MCF 10A (cell line): Measurements from ENCODE around the gene PTN. TPM values are rescaled to one million over a fixed set of nuclear protein-coding genes. Genes with fewer than 3 reads are reported as not detected.
A peak's percentile ranks its signal among the peaks of the same experiment; 100 is the strongest.

Experiments used
- BruUV-seq: library from RNA; stranded (reverse); fragments of 400-500 nt; replicated peaks from 2 replicates; lab custom pipeline; 2021; lab: Mats Ljungman, UMichigan
- CTCF ChIA-PET: fragments of 300-600 bp; sonication (Branson Sonifier 250); formaldehyde crosslinking; extraction: SDS; loops from one replicate; lab custom pipeline; 2021; ENCODE audit warnings: antibody characterized with exemption, inconsistent platforms; lab: Yijun Ruan, JAX
- POLR2A ChIA-PET: fragments of 300-600, 350-650 bp; sonication (Branson Sonifier 250); formaldehyde crosslinking; extraction: SDS; loops from one replicate; lab custom pipeline; 2020; ENCODE audit warnings: antibody characterized with exemption, inconsistent platforms; lab: Yijun Ruan, JAX
- DNase-seq: peaks from one replicate; pipeline ENCODE4 v3.0.0-alpha.2; 2018; ENCODE audit not compliant: unreplicated experiment
- H3K27ac Mint-ChIP-seq: one replicate; pipeline ENCODE4 v1.8.0; 2022; ENCODE audit warnings: mild to moderate bottlenecking, low read depth, mixed read lengths; ENCODE audit not compliant: unreplicated experiment
- H3K27me3 Mint-ChIP-seq: one replicate; pipeline ENCODE4 v1.8.0; 2022; ENCODE audit warnings: mixed read lengths; ENCODE audit not compliant: insufficient read depth, unreplicated experiment
- H3K36me3 Mint-ChIP-seq: one replicate; pipeline ENCODE4 v1.8.0; 2022; ENCODE audit warnings: mild to moderate bottlenecking, moderate library complexity, mixed read lengths; ENCODE audit not compliant: insufficient read depth, unreplicated experiment
- H3K4me1 Mint-ChIP-seq: one replicate; pipeline ENCODE4 v1.8.0; 2022; ENCODE audit warnings: mixed read lengths; ENCODE audit not compliant: insufficient read depth, unreplicated experiment
- H3K4me3 Mint-ChIP-seq: one replicate; pipeline ENCODE4 v1.8.0; 2022; ENCODE audit warnings: mild to moderate bottlenecking, moderate library complexity, mixed read lengths; ENCODE audit not compliant: unreplicated experiment
- H3K9me3 Mint-ChIP-seq: one replicate; pipeline ENCODE4 v1.8.0; 2022; ENCODE audit warnings: mixed read lengths; ENCODE audit not compliant: unreplicated experiment
- intact Hi-C: fragments of 100-400 bp; cut with micrococcal nuclease; formaldehyde crosslinking; loops from 2 replicates; pipeline ENCODE4 v1.14.1; 2022
- total RNA-seq: library from RNA; stranded (reverse); gene quantifications from 2 replicates; pipeline ENCODE4 v1.2.3, GENCODE V29; 2022
- TF ChIP-seq, protein P1 (sequence below): fragments of 200-600 bp; IDR thresholded peaks from one replicate; pipeline ENCODE4 v1.8.0; 2022; ENCODE audit warnings: antibody characterized with exemption, mild to moderate bottlenecking; ENCODE audit not compliant: unreplicated experiment

Gene PTN
- total RNA-seq, 1 experiment from 2014 or later: 0.26 TPM

DNA sequence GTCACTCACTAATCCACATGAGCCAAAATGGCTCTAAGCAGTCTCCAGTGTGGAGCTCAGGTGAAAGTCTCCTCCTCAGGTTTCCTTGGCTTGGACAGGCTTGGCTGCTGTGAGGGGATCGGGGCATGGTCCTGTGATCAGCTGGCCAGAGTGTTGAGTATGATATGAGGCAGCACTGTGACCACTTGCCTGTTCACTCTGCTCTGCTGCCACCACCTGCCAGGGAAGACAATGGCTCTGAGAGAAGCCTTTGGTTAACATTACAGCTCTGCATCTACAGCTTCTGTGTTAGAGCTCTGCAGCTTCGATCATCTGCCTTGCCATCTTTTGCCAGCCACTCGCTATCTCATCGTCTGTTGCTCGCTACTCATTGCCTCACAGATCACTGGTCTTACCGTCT, 20.1 kb upstream of the PTN start:
- Mint-ChIP-seq H3K27ac (no peak overlapping the region), H3K4me3 (no peak overlapping the region), H3K27me3 (peaks cover 12% of the 10 kb centered on the region), H3K9me3 (peaks cover 31% of the 10 kb centered on the region), H3K4me1 (no peaks in the 10 kb centered on the region), H3K36me3 (no peaks in the 10 kb centered on the region)
- DNase-seq: no peak
- no TSS peak for BruUV-seq
- TF ChIP-seq, protein P1, sequence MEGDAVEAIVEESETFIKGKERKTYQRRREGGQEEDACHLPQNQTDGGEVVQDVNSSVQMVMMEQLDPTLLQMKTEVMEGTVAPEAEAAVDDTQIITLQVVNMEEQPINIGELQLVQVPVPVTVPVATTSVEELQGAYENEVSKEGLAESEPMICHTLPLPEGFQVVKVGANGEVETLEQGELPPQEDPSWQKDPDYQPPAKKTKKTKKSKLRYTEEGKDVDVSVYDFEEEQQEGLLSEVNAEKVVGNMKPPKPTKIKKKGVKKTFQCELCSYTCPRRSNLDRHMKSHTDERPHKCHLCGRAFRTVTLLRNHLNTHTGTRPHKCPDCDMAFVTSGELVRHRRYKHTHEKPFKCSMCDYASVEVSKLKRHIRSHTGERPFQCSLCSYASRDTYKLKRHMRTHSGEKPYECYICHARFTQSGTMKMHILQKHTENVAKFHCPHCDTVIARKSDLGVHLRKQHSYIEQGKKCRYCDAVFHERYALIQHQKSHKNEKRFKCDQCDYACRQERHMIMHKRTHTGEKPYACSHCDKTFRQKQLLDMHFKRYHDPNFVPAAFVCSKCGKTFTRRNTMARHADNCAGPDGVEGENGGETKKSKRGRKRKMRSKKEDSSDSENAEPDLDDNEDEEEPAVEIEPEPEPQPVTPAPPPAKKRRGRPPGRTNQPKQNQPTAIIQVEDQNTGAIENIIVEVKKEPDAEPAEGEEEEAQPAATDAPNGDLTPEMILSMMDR: no peak
- intact Hi-C loops: no loop called here
- ChIA-PET POLR2A (no interaction called here), CTCF (interaction anchor here (0.6 kb wide), 1 partner anchor 205 kb away, joined by 3 read pairs; no protein-coding TSS in a partner anchor)

DNA sequence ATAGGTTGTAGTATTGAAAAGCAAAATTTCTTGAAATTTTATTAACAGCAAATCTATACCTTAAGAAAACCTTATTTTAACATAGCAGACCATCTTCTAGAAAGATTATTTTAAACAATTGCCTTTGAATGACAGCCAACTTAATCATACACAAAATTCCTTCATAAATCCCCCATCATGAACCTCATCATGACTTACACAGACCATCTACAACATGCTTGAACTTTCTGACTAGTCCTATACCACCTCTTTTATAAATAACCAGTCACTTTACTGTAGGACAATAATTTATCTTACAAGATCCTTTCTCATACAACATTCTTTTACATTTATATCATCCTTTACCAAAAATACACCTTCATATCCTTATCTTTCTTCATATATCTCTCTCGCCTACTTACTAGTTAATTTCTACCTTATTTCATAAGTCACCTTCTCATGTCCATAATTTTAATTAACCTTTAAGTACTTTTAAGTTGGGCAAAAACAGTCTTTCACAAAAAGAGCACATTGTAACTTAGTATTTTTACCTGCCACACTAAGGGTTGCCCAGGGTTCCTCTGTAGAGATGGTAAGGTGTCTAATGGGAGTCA, 16.6 kb upstream of the PTN start:
- CTCF ChIA-PET: no interaction called here
- TF ChIP-seq, protein P1: no peak
- peak; percentile 9 for DNase-seq
- H3K36me3 Mint-ChIP-seq: no peaks in the 10 kb centered on the region
- no TSS peak for BruUV-seq
- intact Hi-C loops: no loop called here
- H3K4me3 Mint-ChIP-seq: no peak overlapping the region
- peaks cover 31% of the 10 kb centered on the region for H3K9me3 Mint-ChIP-seq
- POLR2A ChIA-PET: no interaction called here
- H3K27me3 Mint-ChIP-seq: peaks cover 3% of the 10 kb centered on the region
- H3K27ac Mint-ChIP-seq: no peak overlapping the region
- H3K4me1 Mint-ChIP-seq: no peaks in the 10 kb centered on the region

GRCh38 chr7:137354961-137355360, 11.4 kb upstream of the PTN start:
- peaks cover 3% of the 10 kb centered on the region for H3K9me3 Mint-ChIP-seq
- ChIA-PET POLR2A (no interaction called here), CTCF (no interaction called here)
- intact Hi-C loops: no loop called here
- DNase-seq: no peak
- no peak overlapping the region for H3K27ac Mint-ChIP-seq
- BruUV-seq: no TSS peak
- H3K36me3 Mint-ChIP-seq: no peaks in the 10 kb centered on the region
- no peaks in the 10 kb centered on the region for H3K4me1 Mint-ChIP-seq
- no peak overlapping the region for H3K4me3 Mint-ChIP-seq
- TF ChIP-seq, protein P1: no peak
- peaks cover 33% of the 10 kb centered on the region for H3K27me3 Mint-ChIP-seq

- CTCF ChIA-PET: no interaction called here
- TF ChIP-seq, protein P1: no peak
- Mint-ChIP-seq H3K27ac (no peak overlapping the region), H3K9me3 (no peaks in the 10 kb centered on the region), H3K27me3 (peaks cover 33% of the 10 kb centered on the region), H3K4me1 (no peaks in the 10 kb centered on the region), H3K4me3 (no peak overlapping the region), H3K36me3 (no peaks in the 10 kb centered on the region)
- POLR2A ChIA-PET: no interaction called here
- DNase-seq: peak; percentile 16
- intact Hi-C loops: no loop called here
- BruUV-seq: no TSS peak
Measured at GRCh38 chr7:137354396-137354795, 10.9 kb upstream of the PTN start.
